IMR-90 (cell line): Measurements from ENCODE around the gene YY1AP1. TPM values are rescaled to one million over a fixed set of nuclear protein-coding genes. Genes with fewer than 3 reads are reported as not detected.
"Not testable (repeated sequence)": the region's sequence is repeated elsewhere in the genome, so short reads cannot be mapped to it uniquely, and the experiment has no call there.

ENCODE experiments used
- ATAC-seq: fragments of 200-7000 bp; cut with Tn5 transposase; 2 replicates; pipeline ENCODE4 v1.9.1; 2020; ENCODE audit warnings: low read depth, mild to moderate bottlenecking, moderate library complexity
- BruUV-seq: library from RNA; stranded (reverse); fragments of 400-500 nt; replicated peaks from 2 replicates; lab custom pipeline; 2021; lab: Mats Ljungman, UMichigan
- CTCF ChIA-PET: fragments of 300-600 bp; formaldehyde crosslinking; extraction: SDS; loops from one replicate; lab custom pipeline; 2021; ENCODE audit warnings: antibody characterized with exemption; lab: Yijun Ruan, JAX
- POLR2A ChIA-PET: fragments of 300-600 bp; sonication (Branson Sonifier 250); formaldehyde crosslinking; loops from one replicate; lab custom pipeline; 2022; ENCODE audit warnings: antibody characterized with exemption; ENCODE audit not compliant: unreplicated experiment; lab: Charles Lee
- DNase-seq: peaks from one replicate; pipeline ENCODE4 v3.0.0; 2013
- H2AFZ ChIP-seq: replicated peaks from 2 replicates; pipeline ENCODE3; 2013; ENCODE audit warnings: low read length, mild to moderate bottlenecking; ENCODE audit not compliant: poor library complexity
- H2AK5ac ChIP-seq: 2 replicates; pipeline ENCODE4 v1.6.1; 2013; ENCODE audit warnings: low read depth, low read length, inconsistent platforms
- H2AK9ac ChIP-seq: replicated peaks from 2 replicates; pipeline ENCODE3; 2013; ENCODE audit warnings: mild to moderate bottlenecking, low read depth, low read length, moderate library complexity; ENCODE audit not compliant: poor library complexity
- H2BK120ac ChIP-seq: 2 replicates; pipeline ENCODE4 v1.6.1; 2013; ENCODE audit warnings: low read depth, low read length, inconsistent platforms
- H2BK15ac ChIP-seq: 3 replicates; pipeline ENCODE4 v1.6.1; 2013; ENCODE audit warnings: low read depth, low read length, inconsistent platforms
- H2BK20ac ChIP-seq: 2 replicates; pipeline ENCODE4 v1.6.1; 2013; ENCODE audit warnings: low read depth, mild to moderate bottlenecking, inconsistent platforms, low read length, moderate library complexity
- H2BK5ac ChIP-seq: 2 replicates; pipeline ENCODE4 v1.6.1; 2013; ENCODE audit warnings: mild to moderate bottlenecking, low read depth, low read length, inconsistent platforms; ENCODE audit not compliant: poor library complexity, severe bottlenecking
- H3K14ac ChIP-seq: replicated peaks from 2 replicates; pipeline ENCODE4 v1.6.1; 2013; ENCODE audit warnings: low read depth, low read length, inconsistent platforms
- H3K18ac ChIP-seq: 2 replicates; pipeline ENCODE4 v1.6.1; 2013; ENCODE audit warnings: low read depth, low read length, control low read depth
- H3K23ac ChIP-seq: 2 replicates; pipeline ENCODE4 v1.6.1; 2013; ENCODE audit warnings: low read depth, low read length, inconsistent platforms
- H3K27ac ChIP-seq: 2 replicates; pipeline ENCODE4 v1.5.1; 2013; ENCODE audit warnings: mild to moderate bottlenecking, control low read depth, low read length; ENCODE audit not compliant: insufficient read depth
- H3K27me3 ChIP-seq: 2 replicates; pipeline ENCODE4 v1.6.1; 2013; ENCODE audit warnings: low read length; ENCODE audit not compliant: control insufficient read depth, insufficient read depth
- H3K36me3 ChIP-seq: 2 replicates; pipeline ENCODE4 v1.6.1; 2013; ENCODE audit warnings: low read length, mixed read lengths; ENCODE audit not compliant: control insufficient read depth, insufficient read depth
- H3K4ac ChIP-seq: 2 replicates; pipeline ENCODE4 v1.6.1; 2013; ENCODE audit warnings: low read depth, low read length, inconsistent platforms
- H3K4me1 ChIP-seq: 2 replicates; pipeline ENCODE4 v1.6.1; 2013; ENCODE audit warnings: low read length, mixed read lengths; ENCODE audit not compliant: control insufficient read depth, insufficient read depth
- H3K4me2 ChIP-seq: 2 replicates; pipeline ENCODE4 v1.6.1; 2013; ENCODE audit warnings: low read depth, mild to moderate bottlenecking, control low read depth, low read length, moderate library complexity
- H3K4me3 ChIP-seq: 2 replicates; pipeline ENCODE4 v1.5.1; 2013; ENCODE audit warnings: low read depth, mild to moderate bottlenecking, control low read depth, low read length, moderate library complexity; ENCODE audit not compliant: insufficient read depth
- H3K56ac ChIP-seq: 2 replicates; pipeline ENCODE4 v1.6.1; 2013; ENCODE audit warnings: low read length, inconsistent platforms; ENCODE audit not compliant: insufficient read depth; ENCODE audit errors: extremely low read depth
- H3K79me1 ChIP-seq, 2 experiments: 2 replicates each; pipeline ENCODE4 v1.6.1; 2013; ENCODE audit warnings: low read length in 2 of 2, inconsistent platforms in 1 of 2, low read depth in 1 of 2
- H3K9ac ChIP-seq: 2 replicates; pipeline ENCODE4 v1.6.1; 2013; ENCODE audit warnings: low read depth, low read length, control low read depth
- H3K9me1 ChIP-seq: 2 replicates; pipeline ENCODE4 v1.6.1; 2013; ENCODE audit warnings: low read length, inconsistent platforms; ENCODE audit not compliant: insufficient read depth
- H3K9me3 ChIP-seq: 2 replicates; pipeline ENCODE4 v1.6.1; 2013; ENCODE audit warnings: low read length; ENCODE audit not compliant: control insufficient read depth, insufficient read depth
- H4K20me1 ChIP-seq: 2 replicates; pipeline ENCODE4 v1.6.1; 2013; ENCODE audit warnings: low read length, inconsistent platforms; ENCODE audit not compliant: insufficient read depth
- H4K5ac ChIP-seq: 2 replicates; pipeline ENCODE4 v1.6.1; 2013; ENCODE audit warnings: mild to moderate bottlenecking, low read depth, low read length, control low read depth
- H4K8ac ChIP-seq, 2 experiments: 2 replicates each; pipeline ENCODE4 v1.6.1; 2013; ENCODE audit warnings: low read depth in 2 of 2, low read length in 2 of 2, control low read depth in 1 of 2, inconsistent platforms in 1 of 2
- H4K91ac ChIP-seq: 2 replicates; pipeline ENCODE4 v1.6.1; 2013; ENCODE audit warnings: low read depth, low read length, inconsistent platforms; ENCODE audit not compliant: insufficient read depth
- WGBS, 2 experiments: methylation state at CpG; one replicate each; pipeline versions ENCODE4 v1.1.5 to v1.1.7; 2013; ENCODE audit warnings: missing lambda C conversion rate in 2 of 2; ENCODE audit not compliant: insufficient read length in 1 of 2; ENCODE audit errors: extremely low coverage in 2 of 2; 5-methylcytosine and 5-hydroxymethylcytosine counted together
- dilution Hi-C: fragments of 300-500 bp; cut with HindIII; formaldehyde crosslinking; loops from one replicate; pipeline ENCODE4 v1.14.3; 2018; ENCODE audit warnings: low sequenced_read_pairs; ENCODE audit not compliant: unreplicated experiment
- in situ Hi-C: fragments of 300-500 bp; cut with MboI; formaldehyde crosslinking; loops from 3 replicates; pipeline ENCODE4 v1.14.3; 2019; ENCODE audit warnings: low sequenced_read_pairs, inconsistent platforms, mixed read lengths
- intact Hi-C: fragments of 100-400 bp; cut with micrococcal nuclease; formaldehyde crosslinking; loops from 2 replicates; pipeline ENCODE4 v1.10.0; 2022
- polyA plus RNA-seq, 3 experiments: library from polyadenylated mRNA; depleted of rRNA; stranded (reverse); fragments of >200 nt; gene quantifications; 2 replicates each; pipeline ENCODE4 v1.2.3, GENCODE V29; 2012; ENCODE audit warnings: low replicate concordance in 1 of 3
- total RNA-seq: library from RNA; depleted of rRNA; stranded (reverse); fragments of >200 nt; gene quantifications from 2 replicates; pipeline ENCODE4 v1.2.3, GENCODE V29; 2012

The YY1AP1 gene
- total and polyA plus RNA-seq, 2 of the 4 experiments (the other 2 are of a cell fraction), result 31.5 to 52.6 TPM

DNA sequence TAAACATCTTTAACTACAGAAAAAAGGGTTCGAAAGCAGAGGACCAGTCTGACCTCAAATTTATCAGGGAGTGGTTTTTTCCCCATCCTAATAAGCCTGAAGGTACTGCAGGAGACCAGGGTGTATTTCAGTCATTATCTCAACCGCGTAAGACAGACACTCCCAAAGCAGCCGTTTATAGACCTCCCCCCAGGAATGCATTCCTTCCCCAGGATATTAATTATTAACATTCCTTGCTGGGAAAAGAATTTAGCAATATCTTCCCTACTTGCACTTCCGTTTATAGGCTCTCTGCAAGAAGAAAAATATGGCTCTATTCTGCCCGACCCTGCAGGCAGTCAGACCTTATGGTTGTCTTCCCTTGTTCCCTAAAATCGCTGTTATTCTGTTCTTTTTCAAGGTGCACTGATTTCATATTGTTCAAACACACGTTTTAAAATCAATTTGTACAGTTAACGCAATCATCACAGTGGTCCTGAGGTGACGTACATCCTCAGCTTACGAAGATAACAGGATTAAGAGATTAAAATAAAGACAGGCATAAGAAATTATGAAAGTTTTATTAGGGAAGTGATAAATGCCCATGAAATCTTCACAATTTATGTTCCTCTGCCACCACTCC lies 45.9 kb downstream of the YY1AP1 start:
- dilution Hi-C loops, H3K27me3 ChIP-seq, BruUV-seq, DNase-seq, H3K14ac ChIP-seq, H3K36me3 ChIP-seq, CTCF ChIA-PET, H2AK5ac ChIP-seq, H2BK120ac ChIP-seq, H4K5ac ChIP-seq, H3K23ac ChIP-seq, H3K27ac ChIP-seq, H3K4me1 ChIP-seq, H2BK5ac ChIP-seq, H3K9ac ChIP-seq, H4K20me1 ChIP-seq, H4K8ac ChIP-seq, H3K4me3 ChIP-seq, H2AFZ ChIP-seq, H3K18ac ChIP-seq, H3K56ac ChIP-seq, intact Hi-C loops, H2BK20ac ChIP-seq, POLR2A ChIA-PET, H2BK15ac ChIP-seq, H2AK9ac ChIP-seq, in situ Hi-C loops, H4K91ac ChIP-seq, ATAC-seq, H3K4ac ChIP-seq, H3K9me1 ChIP-seq, H3K4me2 ChIP-seq: not testable (repeated sequence)
- peaks cover 0 to 18% of the 10 kb centered on the region in 2 experiments for H3K79me1 ChIP-seq
- WGBS, 2 experiments, result 33% methylated on average over 1 of the region's 11 CpGs; no CpG with 5 or more reads in 1 of the 2 experiments
- H3K9me3 ChIP-seq, result peaks cover 12% of the 10 kb centered on the region
